Body of pancreas (tissue), 4 donors: Measurements from ENCODE around the gene LEFTY1.

Experiments
- POLR2A ChIP-seq, 3 donors: fragments of 450-650 bp; IDR thresholded peaks; one replicate each; pipeline ENCODE4 v1.6.1; 2016; ENCODE audit warnings: antibody characterized with exemption in 3 of 3, mild to moderate bottlenecking in 2 of 3
- TF ChIP-seq, protein P1 (sequence below), 7 experiments: fragments of 450-650 bp in 4 of 7; fragments of 200-600 bp in 3 of 7; sonication (generic) in 3 of 7; IDR thresholded peaks; one replicate each; pipeline ENCODE4 v1.5.1; 2016 to 2019; ENCODE audit warnings: antibody characterized with exemption in 7 of 7

GRCh38 chr1:225911191-225912130 lies 22.5 kb upstream of the LEFTY1 start:
- TF ChIP-seq POLR2A (IDR thresholded peaks at IDR 0.05) = no peak
- TF ChIP-seq, protein P1, sequence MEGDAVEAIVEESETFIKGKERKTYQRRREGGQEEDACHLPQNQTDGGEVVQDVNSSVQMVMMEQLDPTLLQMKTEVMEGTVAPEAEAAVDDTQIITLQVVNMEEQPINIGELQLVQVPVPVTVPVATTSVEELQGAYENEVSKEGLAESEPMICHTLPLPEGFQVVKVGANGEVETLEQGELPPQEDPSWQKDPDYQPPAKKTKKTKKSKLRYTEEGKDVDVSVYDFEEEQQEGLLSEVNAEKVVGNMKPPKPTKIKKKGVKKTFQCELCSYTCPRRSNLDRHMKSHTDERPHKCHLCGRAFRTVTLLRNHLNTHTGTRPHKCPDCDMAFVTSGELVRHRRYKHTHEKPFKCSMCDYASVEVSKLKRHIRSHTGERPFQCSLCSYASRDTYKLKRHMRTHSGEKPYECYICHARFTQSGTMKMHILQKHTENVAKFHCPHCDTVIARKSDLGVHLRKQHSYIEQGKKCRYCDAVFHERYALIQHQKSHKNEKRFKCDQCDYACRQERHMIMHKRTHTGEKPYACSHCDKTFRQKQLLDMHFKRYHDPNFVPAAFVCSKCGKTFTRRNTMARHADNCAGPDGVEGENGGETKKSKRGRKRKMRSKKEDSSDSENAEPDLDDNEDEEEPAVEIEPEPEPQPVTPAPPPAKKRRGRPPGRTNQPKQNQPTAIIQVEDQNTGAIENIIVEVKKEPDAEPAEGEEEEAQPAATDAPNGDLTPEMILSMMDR (IDR thresholded peaks at IDR 0.05) = peak; percentile 85 to 99 (median 91)
